Activated B cell treated with CpG ODN at 0.5 μM for 24 hours (primary cell): ENCODE results near the gene NUMB. TPM values are rescaled to one million over a fixed set of nuclear protein-coding genes. Genes with fewer than 3 reads are reported as not detected.

Experiments used
- ATAC-seq: fragments of 200-7000 bp; cut with Tn5 transposase; one replicate; pipeline ENCODE4 v1.10.0; 2021; ENCODE audit warnings: low read depth, mild to moderate bottlenecking, moderate library complexity
- CTCF ChIA-PET: fragments of 350-600 bp; sonication (Branson Sonifier 250); formaldehyde crosslinking; loops from one replicate; lab custom pipeline; 2021; ENCODE audit warnings: antibody characterized with exemption; lab: Charles Lee
- POLR2A ChIA-PET: fragments of 350-600 bp; sonication (Branson Sonifier 250); formaldehyde crosslinking; loops from one replicate; lab custom pipeline; 2021; ENCODE audit warnings: antibody characterized with exemption; lab: Charles Lee
- DNase-seq: peaks from one replicate; pipeline ENCODE4 v3.0.0; 2022
- H3K27ac Mint-ChIP-seq: one replicate; pipeline ENCODE4 v1.8.0; 2020; ENCODE audit warnings: mixed read lengths
- H3K27me3 Mint-ChIP-seq: one replicate; pipeline ENCODE4 v1.8.0; 2021; ENCODE audit warnings: mixed read lengths
- H3K36me3 Mint-ChIP-seq: one replicate; pipeline ENCODE4 v1.8.0; 2021; ENCODE audit warnings: low read depth, mixed read lengths
- H3K4me1 Mint-ChIP-seq: one replicate; pipeline ENCODE4 v1.8.0; 2021; ENCODE audit warnings: mixed read lengths
- H3K4me3 Mint-ChIP-seq: one replicate; pipeline ENCODE4 v1.8.0; 2020; ENCODE audit warnings: mild to moderate bottlenecking, mixed read lengths
- H3K9me3 Mint-ChIP-seq: one replicate; pipeline ENCODE4 v1.8.0; 2020; ENCODE audit warnings: mixed read lengths
- intact Hi-C: fragments of 100-400 bp; cut with micrococcal nuclease; formaldehyde crosslinking; loops from one replicate; pipeline ENCODE4 v1.15.1; 2024
- total RNA-seq: library from RNA; stranded (reverse); gene quantifications from 2 replicates; pipeline ENCODE4 v1.2.3, GENCODE V29; 2022
- TF ChIP-seq, protein P1 (sequence below): fragments of 200-600 bp; IDR thresholded peaks from one replicate; pipeline ENCODE4 v1.8.0; 2022; ENCODE audit warnings: antibody characterized with exemption, mild to moderate bottlenecking

NUMB gene
- total RNA-seq, 1 donor from 2014 or later: 71.4 TPM

DNA sequence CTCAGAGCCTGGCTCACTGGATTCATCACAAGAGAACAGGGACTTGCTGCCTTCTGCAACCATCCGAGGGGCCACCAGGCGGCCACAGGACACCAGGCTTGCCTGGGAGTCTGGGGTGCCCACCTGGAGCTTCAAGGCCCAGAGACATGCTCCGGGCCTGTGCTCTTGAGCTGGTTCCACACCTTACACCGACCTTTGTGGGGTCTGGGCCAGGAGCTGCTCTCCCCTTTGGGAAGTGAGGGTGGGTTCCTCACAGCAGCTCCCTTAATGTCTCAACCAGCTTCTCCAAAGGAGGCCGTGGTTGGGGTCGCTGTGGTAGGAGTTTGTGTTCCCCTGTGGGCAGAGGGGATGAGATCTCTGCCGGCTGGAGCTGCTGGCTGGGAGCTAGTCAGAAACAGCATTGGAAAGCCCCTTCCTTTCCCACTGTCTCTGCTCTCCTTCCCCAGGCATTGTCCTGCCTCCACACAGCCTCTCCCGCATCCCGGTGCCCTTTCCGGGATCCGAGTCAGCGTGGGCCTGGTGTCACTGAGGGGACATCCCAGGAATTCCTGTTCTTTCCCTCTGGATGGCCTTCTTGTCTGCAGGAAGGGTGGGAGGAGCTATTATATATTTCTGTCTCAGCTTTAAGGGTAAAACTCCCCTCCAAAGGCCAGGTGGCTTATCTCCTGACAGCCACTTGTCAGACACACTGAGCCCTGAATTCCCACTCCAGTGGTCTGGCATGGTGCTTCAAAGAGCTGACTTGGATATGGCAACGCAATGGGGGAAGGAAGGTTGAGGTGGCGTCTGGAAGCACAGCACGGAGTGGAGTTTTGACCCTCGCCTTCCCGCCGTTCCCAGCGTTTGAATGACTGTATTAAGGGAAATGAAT lies 226.1 kb downstream of the NUMB start:
- ATAC-seq: no peak
- CTCF ChIA-PET: interaction anchor here (1.1 to 2.0 kb wide), 2 partner anchors 63 to 239 kb away, joined by 4 to 7 read pairs; no protein-coding TSS in a partner anchor

DNA sequence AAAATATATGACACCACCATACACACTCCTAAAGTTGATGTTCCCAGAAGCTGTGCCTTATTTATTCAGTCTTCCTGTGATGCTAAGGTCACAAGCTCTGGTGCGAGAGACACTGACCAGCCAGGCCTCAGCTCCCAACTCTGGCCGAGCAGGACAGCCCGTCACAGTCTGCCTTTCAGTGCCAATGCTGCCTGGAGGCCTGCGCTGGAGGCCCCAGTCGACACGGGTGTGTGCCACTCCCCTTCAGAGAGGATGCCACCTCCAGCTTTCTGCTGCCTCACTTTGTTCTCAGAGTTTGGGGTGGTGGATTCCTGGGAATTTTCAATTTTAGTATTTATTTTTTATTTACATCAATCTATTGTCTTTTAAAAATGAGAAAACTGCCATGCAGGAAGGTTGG lies 228.3 kb downstream of the NUMB start:
- no peak overlapping the region for H3K27ac Mint-ChIP-seq
- peaks cover 3% of the 10 kb centered on the region for H3K4me1 Mint-ChIP-seq
- ChIA-PET POLR2A (interaction anchor here (0.7 kb wide), 1 partner anchor 261 kb away, joined by 6 read pairs; the partner anchor contains the start of gene RIOX1), CTCF (no interaction called here)
- DNase-seq: no peak
- TF ChIP-seq, protein P1, sequence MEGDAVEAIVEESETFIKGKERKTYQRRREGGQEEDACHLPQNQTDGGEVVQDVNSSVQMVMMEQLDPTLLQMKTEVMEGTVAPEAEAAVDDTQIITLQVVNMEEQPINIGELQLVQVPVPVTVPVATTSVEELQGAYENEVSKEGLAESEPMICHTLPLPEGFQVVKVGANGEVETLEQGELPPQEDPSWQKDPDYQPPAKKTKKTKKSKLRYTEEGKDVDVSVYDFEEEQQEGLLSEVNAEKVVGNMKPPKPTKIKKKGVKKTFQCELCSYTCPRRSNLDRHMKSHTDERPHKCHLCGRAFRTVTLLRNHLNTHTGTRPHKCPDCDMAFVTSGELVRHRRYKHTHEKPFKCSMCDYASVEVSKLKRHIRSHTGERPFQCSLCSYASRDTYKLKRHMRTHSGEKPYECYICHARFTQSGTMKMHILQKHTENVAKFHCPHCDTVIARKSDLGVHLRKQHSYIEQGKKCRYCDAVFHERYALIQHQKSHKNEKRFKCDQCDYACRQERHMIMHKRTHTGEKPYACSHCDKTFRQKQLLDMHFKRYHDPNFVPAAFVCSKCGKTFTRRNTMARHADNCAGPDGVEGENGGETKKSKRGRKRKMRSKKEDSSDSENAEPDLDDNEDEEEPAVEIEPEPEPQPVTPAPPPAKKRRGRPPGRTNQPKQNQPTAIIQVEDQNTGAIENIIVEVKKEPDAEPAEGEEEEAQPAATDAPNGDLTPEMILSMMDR: no peak
- no peaks in the 10 kb centered on the region for H3K9me3 Mint-ChIP-seq
- H3K4me3 Mint-ChIP-seq: no peak overlapping the region
- ATAC-seq: no peak
- intact Hi-C loops: no loop called here
- peaks cover 28% of the 10 kb centered on the region for H3K36me3 Mint-ChIP-seq
- H3K27me3 Mint-ChIP-seq: peaks cover 14% of the 10 kb centered on the region

More for the DNA sequence above, 226.1 kb downstream of the NUMB start:
- intact Hi-C loops: loop anchor here (1.0 kb wide), 1 partner anchor 240 kb away; no protein-coding TSS in a partner anchor
- H3K4me3 Mint-ChIP-seq: no peak overlapping the region
- H3K27ac Mint-ChIP-seq: no peak overlapping the region
- H3K4me1 Mint-ChIP-seq: peaks cover 20% of the 10 kb centered on the region
- no peak for DNase-seq
- POLR2A ChIA-PET: interaction anchor here (1.1 kb wide), 1 partner anchor 14 kb away, joined by 3 read pairs; no protein-coding TSS in a partner anchor
- TF ChIP-seq, protein P1: no peak
- no peaks in the 10 kb centered on the region for H3K9me3 Mint-ChIP-seq
- H3K36me3 Mint-ChIP-seq: peaks cover 16% of the 10 kb centered on the region
- H3K27me3 Mint-ChIP-seq: peaks cover 28% of the 10 kb centered on the region

DNA sequence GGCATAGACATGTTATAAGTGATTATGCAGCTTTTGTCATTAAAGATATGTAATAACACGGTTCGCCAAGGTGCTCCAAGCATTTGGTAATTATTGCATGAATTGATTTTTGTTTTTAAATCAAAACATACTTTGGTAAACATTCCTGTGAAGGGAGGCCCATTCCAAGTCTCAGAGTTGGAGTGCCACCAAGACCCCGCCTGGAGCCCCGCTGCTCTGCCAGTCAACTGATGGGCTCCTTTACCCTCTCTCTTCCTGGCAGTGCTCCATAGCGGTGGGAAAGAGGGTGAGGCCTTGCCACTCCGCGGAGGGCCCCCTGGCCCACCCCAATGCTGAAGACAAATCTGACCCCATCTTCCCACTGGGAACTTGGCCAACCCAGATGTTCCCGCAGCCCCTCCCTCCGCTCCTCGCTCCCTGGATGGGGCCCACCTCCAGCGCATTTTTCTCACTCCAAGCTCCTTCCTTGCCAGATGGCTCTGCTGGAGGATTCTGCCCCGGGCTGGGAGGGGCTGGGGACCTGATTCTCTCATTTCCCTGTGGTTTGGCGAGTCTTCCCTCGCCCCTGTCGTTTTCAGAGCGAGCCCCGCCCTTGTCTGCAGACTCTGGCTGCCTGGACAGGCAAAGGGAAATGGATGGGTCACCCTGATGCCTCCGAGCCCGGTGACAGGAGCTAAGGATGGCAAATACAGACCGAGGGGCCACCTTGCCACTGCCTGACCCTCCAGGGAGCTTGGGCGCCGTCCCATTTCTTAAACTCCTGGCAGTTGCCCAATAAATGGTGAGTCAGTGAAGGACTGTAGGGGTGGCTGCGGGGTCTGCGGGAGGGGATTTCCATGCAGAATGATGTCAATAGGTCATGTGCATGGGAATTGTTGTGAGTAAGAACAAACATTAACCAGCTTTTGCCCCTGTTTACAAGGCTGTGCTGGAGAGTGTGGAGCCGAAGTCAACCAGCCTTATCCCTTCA lies 230.2 kb downstream of the NUMB start:
- intact Hi-C loops: no loop called here
- ChIA-PET CTCF (no interaction called here), POLR2A (no interaction called here)
- Mint-ChIP-seq H3K4me3 (no peak overlapping the region), H3K4me1 (peaks cover 7% of the 10 kb centered on the region), H3K9me3 (no peaks in the 10 kb centered on the region), H3K27ac (no peak overlapping the region), H3K36me3 (peaks cover 36% of the 10 kb centered on the region), H3K27me3 (peaks cover 2% of the 10 kb centered on the region)
- DNase-seq: no peak
- ATAC-seq: no peak
- TF ChIP-seq, protein P1: no peak

DNA sequence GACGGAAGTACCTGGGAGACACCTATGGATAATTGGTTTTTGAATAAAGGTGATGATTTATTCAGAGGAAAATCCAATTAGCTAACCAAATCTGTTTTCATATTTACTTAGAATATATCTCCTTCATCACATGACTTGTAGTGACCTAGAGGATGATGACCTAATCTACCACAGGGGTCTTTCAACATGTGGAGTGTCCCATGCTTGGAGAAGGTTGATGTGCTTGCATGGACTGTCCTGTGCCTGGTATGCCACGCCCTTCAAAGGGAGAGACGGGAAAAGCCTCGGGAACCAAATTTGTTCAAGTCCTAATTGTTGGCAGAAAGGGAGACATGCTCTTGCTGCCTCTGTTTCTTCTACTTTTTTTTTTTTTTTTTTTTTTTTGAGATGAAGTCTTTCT lies 232.8 kb downstream of the NUMB start:
- ChIA-PET POLR2A (no interaction called here), CTCF (no interaction called here)
- Mint-ChIP-seq H3K27me3 (no peaks in the 10 kb centered on the region), H3K4me3 (no peak overlapping the region), H3K27ac (no peak overlapping the region), H3K36me3 (peaks cover 62% of the 10 kb centered on the region), H3K9me3 (no peaks in the 10 kb centered on the region), H3K4me1 (peaks cover 15% of the 10 kb centered on the region)
- intact Hi-C loops: no loop called here
- TF ChIP-seq, protein P1: no peak
- no peak for ATAC-seq
- DNase-seq: no peak

Other genes starting within 250 kb of the NUMB start
- 0.42 and 0.46 TPM in 2 replicates for gene PAPLN, start 221.0 kb downstream of the NUMB start, total RNA-seq
- 21.6 and 21.7 TPM in 2 replicates for gene RIOX1, start 32.4 kb upstream of the NUMB start, total RNA-seq
- 2.7 and 3.0 TPM in 2 replicates for gene ACOT1, start 78.6 kb upstream of the NUMB start, total RNA-seq
- gene HEATR4, start 100.4 kb upstream of the NUMB start, total RNA-seq: not detected in 2 replicates
- gene ACOT2, start 110.7 kb upstream of the NUMB start, total RNA-seq: 11.1 and 13.8 TPM in 2 replicates
- gene ACOT4, start 133.3 kb upstream of the NUMB start, total RNA-seq: 0.60 and 1.2 TPM in 2 replicates
- not detected in 2 replicates for gene ACOT6, start 154.0 kb upstream of the NUMB start, total RNA-seq
- 7.7 and 7.8 TPM in 2 replicates for gene DNAL1, start 186.4 kb upstream of the NUMB start, total RNA-seq